ENCODE data around the gene ATP6V0A4.

- TF ChIP-seq PKNOX1 (IDR thresholded peaks at IDR 0.05) (no peak), FOXK2 (IDR thresholded peaks at IDR 0.05) (no peak), ZNF384 (IDR thresholded peaks at IDR 0.05) (no peak), SUZ12 (IDR thresholded peaks at IDR 0.05) (no peak), CTBP1 (IDR thresholded peaks at IDR 0.05; ENCODE audit: borderline replicate concordance) (no peak), L3MBTL2 (conservative IDR thresholded peaks at IDR 0.05) (no peak), ELF4 (IDR thresholded peaks at IDR 0.05) (no peak), FOXM1 (IDR thresholded peaks at IDR 0.05; ENCODE audit: borderline replicate concordance) (no peak), LEF1 (IDR thresholded peaks at IDR 0.05; ENCODE audit: borderline replicate concordance) (no peak), BHLHE40 (IDR thresholded peaks at IDR 0.05; ENCODE audit: borderline replicate concordance) (no peak), FOXA1 (IDR thresholded peaks at IDR 0.05) (no peak)
These were observed 96.5 kb downstream of the ATP6V0A4 start for GRCh38 chr7:138701537-138701923.
